ENCODE results near the gene CCDC30.

Gene CCDC30

DNA sequence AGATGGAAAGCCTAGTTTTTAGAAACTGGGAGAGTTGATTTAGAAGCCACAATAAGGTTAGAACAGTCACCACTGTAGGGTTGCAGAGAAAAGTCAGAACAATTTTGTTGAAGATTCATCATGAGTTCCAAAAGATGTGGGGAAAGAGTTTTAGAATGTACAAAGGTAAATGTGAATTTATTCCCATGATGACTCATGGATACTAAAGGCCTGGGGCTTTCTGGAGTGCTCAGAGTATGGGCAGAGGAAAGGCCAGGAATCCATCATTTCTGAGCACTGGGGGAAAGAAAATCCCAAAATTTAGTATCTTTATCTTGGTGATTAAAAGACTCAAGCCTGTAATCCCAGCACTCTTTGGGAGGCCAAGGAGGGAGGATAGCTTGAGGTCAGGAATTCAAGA, 236.9 kb downstream of the CCDC30 start:
- DNase-seq, result no peak

DNA sequence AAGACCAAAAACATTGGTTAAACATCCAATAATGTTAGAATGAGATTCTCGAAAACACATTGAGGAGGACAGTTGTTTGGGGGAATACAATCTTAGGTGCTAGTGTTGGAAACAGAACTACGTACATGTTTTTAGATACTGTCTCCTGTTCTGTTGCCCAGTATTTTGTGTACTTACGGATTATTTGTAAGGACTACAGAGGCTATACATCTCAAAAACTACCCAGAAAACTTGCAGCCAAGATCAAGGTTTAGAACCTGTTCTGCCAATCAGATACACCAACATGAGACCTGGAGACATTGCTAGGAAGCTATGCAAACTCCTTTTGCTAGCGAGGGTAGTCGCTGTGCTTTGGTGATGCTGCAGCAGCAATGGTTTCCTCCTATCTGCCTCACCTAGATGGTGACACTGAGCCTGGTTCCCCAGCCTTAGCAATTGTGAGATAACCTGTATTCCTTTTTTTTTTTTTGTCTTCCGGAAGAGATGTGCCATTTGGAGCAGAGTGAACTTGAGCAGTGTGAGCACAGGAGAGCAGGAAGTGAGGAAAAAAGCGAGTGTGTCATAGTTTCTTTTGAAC, 240.9 kb downstream of the CCDC30 start:
- no peak for DNase-seq

Data from NCI-H2081 treated with DMSO at 0.1 percent for 48 hours (cell line).